HG03097 (cell line): ENCODE results near the gene TAS2R20.
"Not testable (repeated sequence)": the region's sequence is repeated elsewhere in the genome, so short reads cannot be mapped to it uniquely, and the experiment has no call there.

Source experiments
- ATAC-seq: cut with Tn5 transposase; IDR thresholded peaks from one replicate; pipeline ENCODE4 v1.9.1; 2021; ENCODE audit not compliant: unreplicated experiment, low FRiP score

The TAS2R20 gene, protein sequence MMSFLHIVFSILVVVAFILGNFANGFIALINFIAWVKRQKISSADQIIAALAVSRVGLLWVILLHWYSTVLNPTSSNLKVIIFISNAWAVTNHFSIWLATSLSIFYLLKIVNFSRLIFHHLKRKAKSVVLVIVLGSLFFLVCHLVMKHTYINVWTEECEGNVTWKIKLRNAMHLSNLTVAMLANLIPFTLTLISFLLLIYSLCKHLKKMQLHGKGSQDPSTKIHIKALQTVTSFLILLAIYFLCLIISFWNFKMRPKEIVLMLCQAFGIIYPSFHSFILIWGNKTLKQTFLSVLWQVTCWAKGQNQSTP

GRCh38 chr12:10998204-10998603 is at the start of gene TAS2R20:
TAS2R20 (minus strand) TSS chr12:10998304; CDS start chr12:10997875, 429 bp downstream.
- no peak for ATAC-seq

DNA sequence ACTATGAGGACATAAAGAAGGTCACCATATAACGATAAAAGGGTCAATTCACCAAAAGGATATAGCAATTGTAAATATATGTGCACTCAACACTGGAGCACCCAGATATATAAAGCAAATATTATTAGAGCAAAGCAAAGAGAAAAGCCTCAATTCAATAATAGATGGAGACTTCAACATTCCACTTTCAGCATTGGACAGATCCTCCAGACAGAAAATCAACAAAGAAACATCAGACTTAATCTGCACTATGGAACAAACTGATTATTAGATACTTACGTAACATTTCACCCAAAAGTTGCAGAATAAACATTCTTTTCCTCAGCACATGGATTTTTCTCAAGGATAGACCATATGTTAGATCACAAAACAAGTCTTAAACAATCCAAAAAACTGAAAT is 43.3 kb upstream of the TAS2R20 start:
- not testable (repeated sequence) for ATAC-seq

DNA sequence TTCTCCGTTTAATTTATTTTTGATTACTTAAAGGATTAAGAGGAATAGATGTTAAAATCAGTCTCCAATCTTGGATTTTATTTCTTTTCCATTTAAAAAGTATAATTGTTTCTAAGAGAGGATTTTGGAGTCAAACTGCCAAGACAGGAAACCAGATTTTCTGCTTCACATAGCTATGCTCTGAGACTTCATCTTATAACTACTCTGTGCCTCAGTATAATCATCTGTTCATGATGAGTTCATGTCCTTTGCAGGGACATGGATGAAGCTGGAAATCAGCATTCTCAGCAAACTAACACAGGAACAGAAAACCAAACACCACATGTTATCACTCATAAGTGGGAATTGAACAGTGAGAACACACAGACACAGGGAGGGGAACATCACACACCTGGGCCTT is 42.1 kb upstream of the TAS2R20 start:
- ATAC-seq, result no peak

DNA sequence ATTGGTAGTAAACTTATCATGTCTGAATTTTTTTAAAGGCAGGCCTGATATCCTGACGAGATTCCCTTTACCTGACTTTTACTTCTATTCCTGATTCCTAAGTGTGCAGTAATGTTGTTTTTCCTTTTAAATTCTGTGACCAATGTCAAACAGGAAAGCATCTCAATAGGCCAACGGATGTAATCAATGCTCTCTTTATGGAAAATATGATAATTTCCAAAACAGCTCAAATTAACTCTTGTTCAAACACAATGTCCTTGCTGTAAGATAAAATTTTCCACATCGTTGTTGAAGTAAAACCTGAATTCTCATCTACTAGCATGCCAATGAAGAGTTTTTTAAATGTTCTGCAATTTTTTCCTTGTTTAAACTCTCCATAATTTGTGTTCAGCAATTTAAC is 41.1 kb upstream of the TAS2R20 start:
- no peak for ATAC-seq

GRCh38 chr12:11033959-11034358 is 35.9 kb upstream of the TAS2R20 start:
- not testable (repeated sequence) for ATAC-seq

DNA sequence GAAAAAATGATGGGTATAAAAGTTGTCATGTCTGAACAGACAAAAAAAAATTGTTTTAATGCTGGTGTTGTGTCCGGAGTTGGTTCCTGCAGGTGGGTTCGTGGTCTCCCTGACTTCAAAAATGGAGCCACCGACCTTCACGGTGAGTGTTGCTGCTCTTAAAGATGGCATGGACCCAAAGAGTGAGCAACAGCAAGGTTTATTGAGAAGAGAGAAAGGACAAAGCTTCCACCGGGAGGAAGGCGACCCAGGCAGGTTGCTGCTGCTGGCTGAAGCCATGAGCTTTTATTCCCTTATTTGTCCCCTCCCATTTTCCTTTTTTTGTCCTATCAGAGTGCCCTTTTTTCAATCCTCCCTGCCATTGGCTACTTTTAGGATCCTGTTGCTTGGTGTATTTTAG is 33.2 kb upstream of the TAS2R20 start, which contains the start of gene TAS2R31:
Gene TAS2R31, minus strand, starts transcription at position 101 of the 400 bp plus-strand sequence. Its CDS starts 72 bp downstream, at position 29.
- ATAC-seq, result no peak

DNA sequence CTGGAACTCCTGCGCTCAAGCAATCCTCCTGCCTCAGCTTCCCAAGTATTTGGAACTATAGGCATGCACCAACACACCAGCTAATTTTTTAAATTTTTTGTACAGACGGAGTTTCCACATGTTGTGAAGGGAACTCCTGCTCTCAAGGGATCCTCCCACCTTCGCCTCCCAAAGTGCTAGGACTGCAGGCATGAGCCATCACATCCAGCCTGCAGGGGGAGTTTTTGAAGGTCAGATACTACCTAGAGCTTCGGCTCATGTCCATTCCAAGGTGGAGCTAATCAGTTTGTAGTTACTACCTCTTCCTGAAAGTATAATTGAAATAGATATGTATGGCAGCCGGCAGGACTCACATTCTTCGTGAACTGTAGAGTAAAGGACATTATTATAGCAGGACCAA is 28.0 kb upstream of the TAS2R20 start:
- ATAC-seq, result no peak

DNA sequence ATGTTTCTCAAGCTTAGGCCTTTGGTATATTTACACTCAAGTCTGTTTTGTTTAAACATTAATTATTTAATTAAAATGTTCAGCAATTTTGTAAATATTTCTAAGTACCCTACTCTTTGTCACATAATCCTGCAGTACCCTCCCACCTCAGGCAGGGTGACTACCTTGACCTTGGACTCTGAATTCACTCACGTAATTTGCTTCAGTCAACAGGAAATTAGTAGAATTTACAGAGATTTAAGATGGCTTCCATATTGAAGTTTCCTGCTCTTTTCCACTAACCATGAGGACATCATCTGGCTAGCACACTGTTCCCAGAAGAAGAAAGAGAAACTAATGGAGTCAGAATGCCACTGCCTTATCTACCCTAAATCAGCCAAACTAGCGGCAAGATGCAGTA is 25.3 kb upstream of the TAS2R20 start:
- no peak for ATAC-seq

DNA sequence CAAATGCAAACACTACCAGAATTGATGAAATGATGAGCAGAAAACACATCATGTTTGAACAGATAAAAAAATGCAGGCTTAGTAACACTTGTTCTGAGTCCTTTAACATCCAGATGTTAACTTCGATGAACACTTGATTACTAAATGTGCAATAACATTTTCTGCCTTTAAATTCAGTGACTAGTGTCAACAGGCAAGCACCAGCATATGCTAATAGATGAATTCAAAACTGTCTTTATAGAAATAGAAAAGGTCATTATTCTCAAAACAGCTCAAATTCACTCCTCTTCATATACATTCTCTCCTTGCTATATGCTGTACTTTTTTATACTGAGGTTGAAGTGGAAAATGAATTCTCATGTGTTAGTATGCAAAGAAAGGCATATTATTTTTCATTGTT is 24.4 kb upstream of the TAS2R20 start, which contains the start of gene TAS2R19:
Gene TAS2R19, minus strand, starts transcription at position 101 of the 400 bp plus-strand sequence. Its CDS starts 49 bp downstream, at position 52.
- no peak for ATAC-seq

GRCh38 chr12:11016937-11017336 is 18.8 kb upstream of the TAS2R20 start:
- ATAC-seq, result no peak

DNA sequence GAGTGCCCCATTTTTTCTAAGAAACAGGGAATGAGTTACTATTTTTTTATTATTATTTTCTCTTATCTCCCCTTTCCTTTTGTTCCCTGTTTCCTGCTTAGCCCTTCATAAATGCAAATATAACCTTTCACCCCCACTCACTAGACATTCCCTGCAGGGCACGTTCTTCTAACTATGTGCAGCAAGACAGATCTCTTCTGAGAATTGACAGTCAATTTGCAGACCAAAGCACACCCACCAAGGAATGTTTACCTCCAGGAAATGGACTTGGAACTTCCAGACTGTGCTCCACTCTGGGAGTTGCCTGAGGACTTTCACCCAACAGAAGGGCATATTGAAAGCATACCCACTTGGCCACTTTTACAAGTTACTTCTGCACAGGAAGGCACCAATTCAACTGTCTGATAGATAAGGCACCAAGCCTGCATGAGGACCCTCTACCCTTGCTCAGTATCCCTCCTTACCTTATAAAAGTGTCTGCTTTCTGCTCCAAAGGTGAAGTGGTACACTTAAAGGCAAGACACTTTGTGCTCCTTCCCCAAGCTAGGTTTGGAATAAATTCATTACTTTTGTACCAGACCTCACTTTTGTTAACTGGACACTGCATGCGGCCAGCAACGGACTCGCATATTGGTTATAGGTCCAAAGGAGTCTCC is 17.8 kb upstream of the TAS2R20 start:
- no peak for ATAC-seq

GRCh38 chr12:11014234-11014633 is 16.1 kb upstream of the TAS2R20 start:
- ATAC-seq, result no peak

GRCh38 chr12:11007608-11008007 is 9.5 kb upstream of the TAS2R20 start:
- ATAC-seq, result no peak

DNA sequence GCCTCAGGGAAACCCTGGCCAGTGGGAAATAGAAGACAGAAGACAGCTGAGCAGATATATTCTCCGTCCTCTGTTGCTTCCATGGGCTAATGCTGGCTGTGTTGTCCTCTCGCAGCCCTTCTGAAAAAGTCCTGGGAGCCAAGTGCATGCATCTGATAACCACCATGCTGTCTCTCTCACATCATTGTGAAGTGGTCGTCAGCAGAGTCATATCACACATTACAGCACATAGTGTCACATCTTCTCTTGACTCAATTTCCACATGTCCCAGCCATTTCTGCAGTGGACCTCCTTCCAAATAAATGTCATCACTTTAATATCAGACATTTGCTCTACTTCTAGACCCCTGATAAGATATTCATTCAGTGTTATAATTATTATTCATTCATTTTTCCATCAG is 3.8 kb downstream of the TAS2R20 start:
- ATAC-seq, result no peak

- ATAC-seq, result no peak
Observed at GRCh38 chr12:10989107-10989506, 9.0 kb downstream of the TAS2R20 start.

DNA sequence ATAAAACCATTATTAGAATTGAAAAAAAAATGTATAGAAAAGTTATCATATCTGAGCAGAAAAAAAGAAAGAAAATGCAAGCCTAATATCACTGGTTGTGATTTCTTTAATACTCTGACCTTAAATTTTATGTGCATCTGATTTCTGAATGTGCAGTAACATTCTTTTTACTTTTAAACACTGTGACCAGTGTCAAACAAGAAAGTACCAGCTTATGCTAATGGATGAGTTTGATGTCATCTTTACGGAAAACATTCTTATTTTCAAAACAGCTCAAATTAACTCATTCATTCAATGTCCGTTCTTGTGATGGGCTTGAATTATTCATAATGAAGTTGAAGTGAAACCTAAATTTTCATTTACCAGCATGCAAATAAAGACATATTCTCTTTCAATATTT is 11.3 kb downstream of the TAS2R20 start, which contains the start of gene TAS2R50:
Gene TAS2R50, minus strand, starts transcription at position 101 of the 400 bp plus-strand sequence. Its CDS starts 52 bp downstream, at position 49.
- no peak for ATAC-seq

DNA sequence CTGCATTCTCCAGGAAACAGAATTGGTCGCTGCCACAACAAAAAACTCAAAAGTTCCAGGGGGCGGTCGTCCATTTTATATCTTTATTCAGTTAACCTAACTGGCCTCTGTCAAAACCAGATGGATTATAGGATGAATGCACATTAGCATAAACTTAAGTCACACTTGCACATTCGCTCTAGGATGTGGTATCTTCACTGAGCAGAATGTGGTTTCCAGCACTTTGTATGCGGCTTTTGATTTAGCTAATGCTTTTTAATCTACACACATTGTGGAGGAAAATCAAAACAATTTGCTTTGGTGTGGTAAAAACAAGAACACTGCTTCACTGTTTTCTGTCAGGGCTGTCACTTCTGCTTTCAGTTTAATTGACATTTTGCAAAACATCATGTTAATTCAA is 15.9 kb downstream of the TAS2R20 start:
- ATAC-seq, result no peak

DNA sequence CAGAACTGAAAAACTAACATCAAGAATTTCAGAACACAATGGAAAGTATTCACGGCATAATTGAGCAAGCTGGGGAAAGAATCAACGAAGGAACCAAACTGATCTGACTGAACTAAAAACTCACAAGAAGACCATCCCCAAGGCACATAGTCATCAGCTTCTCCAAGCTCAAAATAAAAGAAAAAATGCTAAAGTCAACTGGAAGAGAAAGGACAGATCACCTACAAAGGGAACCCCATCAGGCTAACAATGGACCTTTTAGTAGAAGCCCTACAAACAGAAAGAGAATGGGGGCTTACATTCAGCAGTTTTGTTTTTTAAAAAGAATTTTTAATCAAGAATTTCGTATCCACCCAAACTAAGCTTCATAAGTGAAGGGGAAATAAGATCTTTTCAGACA is 23.1 kb downstream of the TAS2R20 start:
- no peak for ATAC-seq

- ATAC-seq, result no peak
Observed at GRCh38 chr12:10968765-10969456, 29.2 kb downstream of the TAS2R20 start.

- no peak for ATAC-seq
Observed at GRCh38 chr12:10967409-10967808, 30.7 kb downstream of the TAS2R20 start.

- ATAC-seq, result no peak
Observed at GRCh38 chr12:10966314-10966713, 31.8 kb downstream of the TAS2R20 start.
